IPS-18a (cell line): ENCODE measurements around the gene PLXNA4.

Source experiments
- H3K27ac ChIP-seq: one replicate; pipeline ENCODE4 v1.5.1; 2013; ENCODE audit warnings: low read length
- H3K27me3 ChIP-seq: one replicate; pipeline ENCODE4 v1.6.1; 2013; ENCODE audit warnings: mild to moderate bottlenecking, low read length; ENCODE audit not compliant: control insufficient read depth, insufficient read depth
- H3K36me3 ChIP-seq: one replicate; pipeline ENCODE4 v1.6.1; 2013; ENCODE audit warnings: low read depth, low read length; ENCODE audit not compliant: control insufficient read depth
- H3K4me1 ChIP-seq: one replicate; pipeline ENCODE4 v1.6.1; 2013; ENCODE audit warnings: low read depth, low read length; ENCODE audit not compliant: control insufficient read depth
- H3K4me3 ChIP-seq: one replicate; pipeline ENCODE4 v1.5.1; 2013; ENCODE audit warnings: low read length
- H3K9ac ChIP-seq: one replicate; pipeline ENCODE4 v1.6.1; 2013; ENCODE audit warnings: mild to moderate bottlenecking, low read length, moderate library complexity
- H3K9me3 ChIP-seq: one replicate; pipeline ENCODE4 v1.6.1; 2013; ENCODE audit warnings: low read depth, low read length; ENCODE audit not compliant: control insufficient read depth

The PLXNA4 gene

GRCh38 chr7:132511921-132512320, 64.3 kb downstream of the PLXNA4 start:
- no peak overlapping the region for H3K27ac ChIP-seq

DNA sequence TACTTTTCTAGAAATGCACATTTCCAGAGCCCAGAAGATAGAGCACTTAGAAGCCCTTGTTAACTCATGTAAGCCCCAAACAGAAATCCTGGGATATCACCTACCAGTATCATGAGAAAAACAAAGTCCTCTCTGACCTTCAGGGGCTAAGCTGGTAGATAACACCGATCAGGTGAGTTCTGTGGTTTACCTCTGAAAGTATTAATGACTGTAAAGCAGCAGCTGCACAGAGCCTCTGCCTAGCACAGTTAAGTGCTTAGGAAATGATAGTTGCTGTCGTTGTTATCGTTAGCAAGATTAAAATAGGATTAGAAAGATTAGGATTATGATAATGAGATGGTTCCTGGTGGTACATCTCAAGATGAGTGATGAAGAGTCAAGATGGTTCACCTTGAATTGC, 64.9 kb downstream of the PLXNA4 start:
- no peaks in the 10 kb centered on the region for H3K27me3 ChIP-seq
- H3K4me1 ChIP-seq: no peaks in the 10 kb centered on the region
- H3K36me3 ChIP-seq: no peaks in the 10 kb centered on the region
- H3K9me3 ChIP-seq: no peaks in the 10 kb centered on the region
- H3K27ac ChIP-seq: no peak overlapping the region
- H3K9ac ChIP-seq: no peak overlapping the region
- no peak overlapping the region for H3K4me3 ChIP-seq

More at GRCh38 chr7:132511921-132512320, 64.3 kb downstream of the PLXNA4 start:
- no peaks in the 10 kb centered on the region for H3K9me3 ChIP-seq
- H3K4me1 ChIP-seq: no peaks in the 10 kb centered on the region
- no peak overlapping the region for H3K9ac ChIP-seq
- H3K4me3 ChIP-seq: no peak overlapping the region
- H3K27me3 ChIP-seq: no peaks in the 10 kb centered on the region
- no peaks in the 10 kb centered on the region for H3K36me3 ChIP-seq

DNA sequence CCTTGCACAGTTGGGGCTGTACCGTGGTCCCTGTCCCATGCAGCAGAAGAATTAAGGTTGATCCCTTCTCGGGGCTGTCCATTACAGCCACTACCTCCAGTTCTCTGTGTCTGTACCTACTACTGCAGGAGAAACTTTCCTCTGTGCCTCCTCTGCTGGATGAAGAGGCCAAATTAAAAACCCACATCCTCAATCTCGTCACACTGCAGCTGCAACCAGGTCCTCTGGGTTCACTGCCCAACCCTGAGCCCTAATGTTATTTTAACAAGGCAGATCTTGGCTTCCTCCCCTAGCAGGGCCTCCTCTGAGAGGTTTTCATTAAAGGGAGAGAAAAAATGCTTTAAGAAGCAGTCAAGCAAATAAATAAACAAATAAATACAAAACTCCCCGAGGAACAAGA, 66.6 kb downstream of the PLXNA4 start:
- no peak overlapping the region for H3K27ac ChIP-seq
- H3K4me1 ChIP-seq: no peaks in the 10 kb centered on the region
- H3K27me3 ChIP-seq: no peaks in the 10 kb centered on the region
- no peaks in the 10 kb centered on the region for H3K9me3 ChIP-seq
- no peak overlapping the region for H3K4me3 ChIP-seq
- no peaks in the 10 kb centered on the region for H3K36me3 ChIP-seq
- H3K9ac ChIP-seq: no peak overlapping the region

- Histone ChIP-seq H3K9ac (no peak overlapping the region), H3K4me1 (no peaks in the 10 kb centered on the region), H3K36me3 (no peaks in the 10 kb centered on the region), H3K9me3 (no peaks in the 10 kb centered on the region), H3K4me3 (no peak overlapping the region), H3K27me3 (no peaks in the 10 kb centered on the region), H3K27ac (no peak overlapping the region)
Measured at GRCh38 chr7:132508724-132509353, 67.4 kb downstream of the PLXNA4 start.

- H3K27me3 ChIP-seq: no peaks in the 10 kb centered on the region
- no peak overlapping the region for H3K9ac ChIP-seq
- no peaks in the 10 kb centered on the region for H3K36me3 ChIP-seq
- no peaks in the 10 kb centered on the region for H3K9me3 ChIP-seq
- no peak overlapping the region for H3K4me3 ChIP-seq
- peaks cover 3% of the 10 kb centered on the region for H3K4me1 ChIP-seq
- no peak overlapping the region for H3K27ac ChIP-seq
Measured at GRCh38 chr7:132504852-132505251, 71.4 kb downstream of the PLXNA4 start.

DNA sequence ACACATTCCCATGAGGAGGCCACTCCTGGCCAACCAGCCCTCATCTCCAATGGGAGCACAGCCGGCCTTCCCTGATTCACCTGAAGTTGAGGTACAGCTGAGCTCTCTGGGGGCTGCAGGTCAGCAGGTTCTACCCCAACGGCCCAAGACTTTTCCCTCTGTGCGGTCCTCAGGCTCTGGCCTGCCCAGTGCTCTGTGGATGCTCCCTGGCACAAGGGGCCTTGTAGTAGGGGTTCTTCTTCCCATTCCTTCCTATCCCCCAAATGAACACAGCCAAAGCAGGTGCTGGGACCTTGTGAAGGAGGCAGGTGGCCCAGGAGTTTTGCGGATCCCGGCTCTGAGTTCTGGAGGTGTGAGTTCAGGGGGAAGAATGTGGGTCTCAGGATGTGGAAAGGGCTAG, 72.2 kb downstream of the PLXNA4 start:
- peaks cover 3% of the 10 kb centered on the region for H3K4me1 ChIP-seq

DNA sequence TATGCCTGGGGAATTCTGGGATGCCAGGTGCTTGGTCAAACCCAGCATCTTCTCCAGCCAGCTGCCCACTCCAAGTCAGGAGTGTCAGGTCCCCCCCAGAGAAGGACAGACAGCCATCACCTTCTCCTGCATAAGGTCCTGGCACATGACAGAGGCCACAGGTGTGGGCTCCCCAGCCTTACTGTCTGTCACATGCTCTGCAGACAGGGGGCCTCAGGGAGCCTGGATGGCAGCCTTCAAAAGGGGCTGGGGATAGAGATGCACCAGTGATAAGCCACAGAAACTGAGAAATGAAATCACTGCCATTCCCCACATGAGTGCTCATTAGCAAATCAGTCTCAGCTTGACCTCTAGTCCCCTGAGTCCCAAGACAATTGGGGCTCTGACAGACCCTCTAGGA, 72.9 kb downstream of the PLXNA4 start:
- Histone ChIP-seq H3K36me3 (no peaks in the 10 kb centered on the region), H3K27me3 (no peaks in the 10 kb centered on the region), H3K9me3 (no peaks in the 10 kb centered on the region)

More for the DNA sequence above, 72.2 kb downstream of the PLXNA4 start:
- no peak overlapping the region for H3K4me3 ChIP-seq
- H3K9me3 ChIP-seq: no peaks in the 10 kb centered on the region
- no peaks in the 10 kb centered on the region for H3K36me3 ChIP-seq
- no peak overlapping the region for H3K27ac ChIP-seq
- no peak overlapping the region for H3K9ac ChIP-seq
- no peaks in the 10 kb centered on the region for H3K27me3 ChIP-seq

GRCh38 chr7:132501956-132502355, 74.3 kb downstream of the PLXNA4 start:
- H3K27ac ChIP-seq: no peak overlapping the region
- H3K36me3 ChIP-seq: no peaks in the 10 kb centered on the region
- no peaks in the 10 kb centered on the region for H3K9me3 ChIP-seq
- no peak overlapping the region for H3K9ac ChIP-seq
- no peaks in the 10 kb centered on the region for H3K27me3 ChIP-seq
- H3K4me1 ChIP-seq: peaks cover 3% of the 10 kb centered on the region
- no peak overlapping the region for H3K4me3 ChIP-seq

More for the DNA sequence above, 72.9 kb downstream of the PLXNA4 start:
- H3K4me3 ChIP-seq: no peak overlapping the region
- H3K9ac ChIP-seq: no peak overlapping the region
- peaks cover 3% of the 10 kb centered on the region for H3K4me1 ChIP-seq
- H3K27ac ChIP-seq: no peak overlapping the region

- Histone ChIP-seq H3K9ac (no peak overlapping the region), H3K27me3 (no peaks in the 10 kb centered on the region), H3K36me3 (no peaks in the 10 kb centered on the region), H3K4me3 (no peak overlapping the region), H3K9me3 (no peaks in the 10 kb centered on the region), H3K4me1 (peaks cover 3% of the 10 kb centered on the region), H3K27ac (no peak overlapping the region)
Measured at GRCh38 chr7:132500727-132501440, 75.4 kb downstream of the PLXNA4 start.

DNA sequence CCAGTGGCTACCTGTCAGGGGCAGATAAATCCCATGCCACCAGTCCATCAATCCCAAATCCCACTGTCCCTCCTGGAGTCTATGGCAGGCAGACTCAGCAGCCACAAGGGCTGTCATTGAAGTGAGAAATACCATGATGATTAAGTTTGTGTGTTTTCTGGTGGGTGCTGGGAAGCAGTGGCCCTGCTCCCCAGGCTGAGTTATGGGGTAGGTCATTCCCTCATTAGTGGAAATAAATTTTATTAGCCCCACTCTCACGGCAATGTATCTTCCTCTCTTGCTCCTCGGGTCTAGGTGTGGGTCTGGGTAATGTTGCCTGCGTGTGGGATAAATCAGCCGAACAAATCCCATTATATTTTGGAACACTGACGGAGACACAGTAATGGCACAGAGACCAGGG, 76.8 kb downstream of the PLXNA4 start:
- Histone ChIP-seq H3K4me1 (peaks cover 3% of the 10 kb centered on the region), H3K36me3 (no peaks in the 10 kb centered on the region), H3K9ac (no peak overlapping the region), H3K4me3 (no peak overlapping the region), H3K27ac (no peak overlapping the region), H3K27me3 (no peaks in the 10 kb centered on the region), H3K9me3 (no peaks in the 10 kb centered on the region)

DNA sequence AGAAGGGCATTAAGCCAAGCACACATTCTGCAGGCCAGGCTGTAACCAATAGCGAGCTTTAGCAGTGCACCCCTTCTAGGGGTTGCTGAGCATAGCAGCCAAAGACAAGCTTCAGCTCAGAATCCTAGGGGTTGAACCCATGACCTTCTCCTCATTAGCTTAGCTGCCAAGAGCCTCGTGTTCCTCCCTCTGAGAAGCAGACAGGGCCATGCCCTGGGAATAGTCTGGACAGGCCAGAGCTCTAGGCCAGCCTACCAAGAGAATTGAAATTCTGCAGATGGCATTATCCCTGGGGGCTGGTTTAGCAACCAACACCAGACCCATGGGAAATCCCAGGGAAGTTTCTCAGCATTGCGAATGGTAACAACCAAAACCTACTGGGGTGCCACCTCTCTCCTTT, 77.2 kb downstream of the PLXNA4 start:
- Histone ChIP-seq H3K36me3 (no peaks in the 10 kb centered on the region), H3K9ac (no peak overlapping the region), H3K4me3 (no peak overlapping the region), H3K4me1 (peaks cover 3% of the 10 kb centered on the region), H3K27ac (no peak overlapping the region), H3K9me3 (no peaks in the 10 kb centered on the region), H3K27me3 (no peaks in the 10 kb centered on the region)

DNA sequence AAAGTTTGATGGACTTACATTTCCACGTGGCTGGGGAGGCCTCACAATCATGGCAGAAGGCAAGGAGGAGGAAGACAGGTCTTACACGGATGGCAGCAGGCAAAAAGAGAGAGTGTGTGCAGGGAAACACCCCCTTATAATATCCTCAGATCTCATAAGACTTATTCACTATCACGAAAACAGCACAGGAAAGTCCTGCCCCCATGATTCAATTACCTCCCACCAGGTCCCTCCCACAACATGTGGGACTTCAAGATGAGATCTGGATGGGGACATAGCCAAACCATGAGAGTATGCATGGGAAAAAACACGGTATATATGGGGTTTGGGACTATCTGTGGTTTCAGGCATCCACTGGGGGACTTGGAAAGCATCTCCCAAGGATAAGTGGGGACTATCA, 78.0 kb downstream of the PLXNA4 start:
- Histone ChIP-seq H3K4me3 (no peak overlapping the region), H3K9me3 (no peaks in the 10 kb centered on the region), H3K36me3 (no peaks in the 10 kb centered on the region), H3K4me1 (peaks cover 3% of the 10 kb centered on the region), H3K27me3 (no peaks in the 10 kb centered on the region), H3K9ac (no peak overlapping the region), H3K27ac (no peak overlapping the region)
